Stomach (tissue), 4 donors: ENCODE measurements around the gene SCARB1.

Experiments used
- CTCF ChIP-seq, 7 experiments: fragments of 450-650 bp in 4 of 7; fragments of 200-600 bp in 3 of 7; sonication (generic) in 3 of 7; IDR thresholded peaks; one replicate each; pipeline ENCODE4 v1.5.1; 2016 to 2019; ENCODE audit warnings: antibody characterized with exemption in 7 of 7, control low read depth in 2 of 7, mild to moderate bottlenecking in 1 of 7
- POLR2A ChIP-seq, 4 donors: fragments of 450-650 bp; IDR thresholded peaks; one replicate each; pipeline ENCODE4 v1.6.1; 2016; ENCODE audit warnings: antibody characterized with exemption in 4 of 4, control low read depth in 2 of 4, mild to moderate bottlenecking in 1 of 4, moderate library complexity in 1 of 4
- POLR2AphosphoS5 ChIP-seq, 3 donors: sonication (generic); formaldehyde crosslinking; IDR thresholded peaks; one replicate each; pipeline ENCODE4 v1.6.1; 2016; ENCODE audit warnings: antibody characterized with exemption in 3 of 3

- TF ChIP-seq CTCF (IDR thresholded peaks at IDR 0.05) (no peak), POLR2A (IDR thresholded peaks at IDR 0.05) (no peak), POLR2AphosphoS5 (IDR thresholded peaks at IDR 0.05) (no peak)
These were observed 78.6 kb downstream of the SCARB1 start for GRCh38 chr12:124784871-124785572.
